HG03520 (cell line): ENCODE measurements around the gene DAZAP1.

ENCODE experiments used
- ATAC-seq: cut with Tn5 transposase; IDR thresholded peaks from one replicate; pipeline ENCODE4 v1.9.1; 2021; ENCODE audit warnings: mild to moderate bottlenecking, moderate library complexity; ENCODE audit not compliant: unreplicated experiment

The DAZAP1 gene

GRCh38 chr19:1377176-1377964, 30.0 kb upstream of the DAZAP1 start:
- no peak for ATAC-seq

DNA sequence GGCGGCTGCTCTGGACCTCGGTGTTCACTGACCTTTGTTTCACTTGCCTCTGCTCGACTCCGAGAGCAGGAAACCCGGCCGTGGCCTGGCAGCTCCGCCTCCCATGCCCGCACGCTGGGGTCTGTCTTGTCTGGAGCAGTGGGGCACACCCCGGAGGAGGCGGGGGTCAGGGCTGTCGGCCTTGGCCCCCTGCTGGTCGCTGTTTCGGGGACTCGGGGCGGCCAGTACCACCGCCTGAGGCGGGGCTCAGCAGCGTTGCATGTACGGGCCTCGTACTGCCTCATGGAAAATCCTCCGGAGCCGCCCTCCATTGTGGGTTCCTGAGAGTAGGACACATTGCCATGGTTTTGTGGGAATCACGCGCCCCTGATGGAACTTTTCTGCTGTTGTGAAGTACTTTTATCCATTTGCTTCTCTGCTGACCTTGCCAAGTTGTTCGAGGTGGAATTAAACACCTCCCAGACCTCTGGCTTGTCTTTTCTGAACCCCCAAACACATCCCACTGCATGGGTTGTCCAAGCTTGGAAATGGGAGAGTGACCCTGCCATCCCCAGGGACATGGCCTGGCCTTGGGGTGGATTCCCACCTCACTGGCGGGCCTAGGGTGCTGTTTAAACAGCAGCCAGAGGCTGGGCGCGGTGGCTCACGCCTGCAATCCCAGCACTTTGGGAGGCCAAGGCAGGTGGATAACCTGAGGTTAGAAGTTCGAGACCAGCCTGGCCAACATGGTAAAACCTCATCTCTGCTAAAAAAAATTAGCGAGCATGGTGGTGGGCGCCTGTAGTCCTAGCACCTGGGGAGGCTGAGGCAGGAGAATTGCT, 29.2 kb upstream of the DAZAP1 start:
- no peak for ATAC-seq

- ATAC-seq, result no peak
These were observed 28.1 kb upstream of the DAZAP1 start for GRCh38 chr19:1379126-1379905.

DNA sequence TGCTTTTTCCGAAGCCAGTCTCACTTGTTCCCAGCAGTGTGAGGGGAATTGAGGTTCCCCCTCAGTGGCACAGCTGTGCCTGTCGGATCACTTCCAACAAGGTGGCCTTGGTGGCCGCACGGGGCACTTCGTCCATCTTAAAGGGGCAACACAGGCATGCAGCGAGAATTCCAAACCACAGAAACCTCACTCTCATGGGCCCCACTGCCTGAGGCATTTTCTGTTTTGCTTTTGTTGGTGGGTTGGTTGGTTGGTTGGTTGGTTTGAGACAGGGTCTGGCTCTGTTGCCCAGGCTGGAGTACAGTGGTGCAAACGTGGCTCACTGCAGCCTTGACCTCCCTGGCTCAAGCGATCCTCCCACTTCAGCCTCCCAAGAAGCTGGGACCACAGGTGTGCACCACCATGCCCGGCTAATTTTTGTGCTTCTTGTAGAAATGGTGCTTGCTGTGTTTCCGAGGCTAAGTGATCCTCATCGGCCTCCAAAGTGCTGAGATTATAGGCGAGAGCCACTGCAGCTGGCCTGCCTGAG, 27.4 kb upstream of the DAZAP1 start:
- ATAC-seq, result no peak

GRCh38 chr19:1382250-1382649, 25.1 kb upstream of the DAZAP1 start:
- ATAC-seq, result no peak

DNA sequence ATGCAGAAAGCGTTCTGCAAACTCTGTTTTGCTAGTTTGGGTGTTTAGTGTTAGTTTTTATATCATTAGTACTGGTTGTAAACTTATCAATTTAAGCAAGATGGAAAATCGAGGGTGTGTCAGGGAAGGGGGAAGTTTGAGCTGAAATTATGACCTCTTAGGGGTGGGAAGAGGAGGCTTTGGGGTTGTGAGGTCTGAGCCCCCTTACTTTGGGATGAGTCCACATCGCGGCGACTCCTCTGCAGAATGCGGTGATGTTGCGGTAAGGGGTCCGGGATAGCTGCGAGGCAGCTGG, 24.4 kb upstream of the DAZAP1 start:
- ATAC-seq, result no peak

DNA sequence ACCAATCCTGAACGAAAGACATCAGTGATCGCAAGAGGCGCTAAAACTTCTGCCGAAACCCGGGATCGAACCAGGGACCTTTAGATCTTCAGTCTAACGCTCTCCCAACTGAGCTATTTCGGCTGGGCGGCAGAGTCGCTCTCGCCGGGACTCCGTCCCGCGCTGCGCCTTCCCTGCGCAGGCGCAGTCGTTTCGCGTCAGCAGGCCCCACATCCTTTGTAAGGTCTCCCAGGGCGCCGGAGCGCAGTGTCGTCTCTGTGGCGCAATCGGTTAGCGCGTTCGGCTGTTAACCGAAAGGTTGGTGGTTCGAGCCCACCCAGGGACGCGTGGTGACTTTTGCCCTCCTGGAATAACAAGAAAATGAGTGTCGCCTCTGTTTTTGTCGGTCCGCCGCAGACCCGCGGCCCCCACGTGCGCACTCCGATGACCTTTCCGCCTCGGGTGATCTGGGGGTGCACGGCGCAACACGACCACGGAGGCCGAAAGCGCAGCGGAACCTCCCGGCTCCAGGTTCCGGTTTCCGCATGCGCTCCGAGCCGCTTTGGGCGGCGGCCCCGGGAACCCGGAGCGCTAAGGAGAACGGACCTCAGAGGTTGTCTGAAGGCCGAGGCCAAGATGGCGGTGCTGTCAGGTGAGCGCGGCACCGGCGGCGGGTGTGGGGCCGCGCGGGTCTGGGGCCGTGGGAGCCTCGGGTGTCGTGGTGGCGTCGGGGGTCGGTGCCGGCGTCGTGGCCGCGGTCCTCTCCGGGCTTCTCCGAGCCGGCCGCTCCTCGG, 23.9 kb upstream of the DAZAP1 start, which contains the start of gene NDUFS7:
Gene NDUFS7, plus strand, starts transcription at position 596 of the 773 bp plus-strand sequence. Its CDS starts 20 bp downstream, at position 616.
- peak; percentile 68 for ATAC-seq

DNA sequence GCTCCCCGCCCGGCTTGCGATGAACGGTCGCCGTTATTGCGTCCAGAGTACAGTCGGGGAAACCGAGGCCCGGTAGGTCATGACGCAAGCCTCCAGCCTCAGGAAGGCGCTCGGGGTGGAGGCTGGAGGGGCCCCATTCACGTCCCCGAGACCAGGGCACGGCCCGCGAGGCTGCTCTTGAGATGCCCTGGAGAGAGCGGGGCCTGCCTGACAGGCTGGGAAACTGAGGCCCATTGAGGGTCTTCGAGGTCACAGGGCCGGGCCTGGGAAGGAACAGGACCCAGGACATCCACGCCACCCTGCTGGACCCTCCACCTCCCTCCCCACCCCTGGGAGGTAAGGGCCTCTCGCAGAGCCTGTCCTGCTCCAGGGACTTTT, 23.3 kb upstream of the DAZAP1 start:
- no peak for ATAC-seq

- no peak for ATAC-seq
These were observed 22.8 kb upstream of the DAZAP1 start for GRCh38 chr19:1384478-1385110.

DNA sequence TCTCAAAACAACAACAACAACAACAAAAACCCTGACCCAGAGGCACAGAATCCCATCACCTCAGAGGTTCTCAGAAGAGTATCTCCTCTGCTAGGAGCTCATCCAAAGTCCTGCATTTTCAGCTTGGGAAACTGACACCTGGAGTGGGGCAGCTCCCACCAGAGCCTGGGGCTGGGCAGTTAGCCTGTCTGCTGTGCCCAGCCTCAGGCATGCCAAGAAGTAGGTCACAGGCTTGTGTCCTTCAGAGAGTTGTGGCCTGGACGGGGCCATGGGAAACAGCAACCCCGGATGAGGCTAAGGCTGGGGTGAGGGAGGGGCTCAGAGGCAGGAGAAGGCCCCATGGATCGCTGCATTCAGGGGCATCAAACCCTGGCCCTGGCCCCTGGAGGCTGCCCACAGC, 21.6 kb upstream of the DAZAP1 start:
- ATAC-seq, result no peak

DNA sequence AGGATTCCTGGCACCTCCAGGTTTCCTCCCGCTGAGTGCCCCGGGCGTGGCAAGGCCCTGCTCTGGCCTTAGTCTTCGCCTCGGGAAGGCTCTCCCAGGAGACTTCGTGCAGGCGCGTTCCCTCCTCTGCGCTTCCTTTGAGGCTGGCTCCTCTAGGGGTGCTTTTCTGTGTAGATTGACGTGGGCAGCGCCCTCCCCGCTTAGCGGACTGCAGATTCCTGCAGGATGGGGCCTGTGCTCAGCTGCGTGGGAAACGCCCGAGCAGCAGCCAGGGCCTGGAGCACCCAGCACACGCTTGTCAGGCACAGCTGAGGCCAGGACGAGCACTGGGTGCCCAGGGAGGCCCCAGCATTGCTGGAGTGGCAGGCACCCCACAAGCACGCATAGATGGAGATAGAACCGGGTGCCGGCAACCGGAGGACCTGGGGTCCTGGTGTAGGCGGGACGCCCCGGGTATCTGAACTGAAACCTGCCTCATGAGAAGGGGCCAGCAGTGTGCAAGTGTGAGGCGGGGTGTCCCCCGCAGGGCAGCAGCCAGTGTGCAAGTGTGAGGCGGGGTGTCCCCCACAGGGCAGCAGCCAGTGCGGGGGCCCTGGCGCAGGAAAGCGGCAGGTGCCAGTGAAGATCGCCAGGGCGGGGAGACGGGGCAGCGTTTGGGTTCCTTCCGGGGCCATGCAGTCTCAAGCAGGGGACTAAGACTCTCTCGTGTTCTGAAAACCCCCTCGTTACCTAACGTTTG, 20.3 kb upstream of the DAZAP1 start:
- no peak for ATAC-seq

- ATAC-seq, result no peak
These were observed 19.4 kb upstream of the DAZAP1 start for GRCh38 chr19:1387684-1388636.

- no peak for ATAC-seq
These were observed 18.8 kb upstream of the DAZAP1 start for GRCh38 chr19:1388637-1389026.

- ATAC-seq, result no peak
These were observed 18.1 kb upstream of the DAZAP1 start for GRCh38 chr19:1389033-1389940.

GRCh38 chr19:1390890-1391423, 16.4 kb upstream of the DAZAP1 start:
- no peak for ATAC-seq

DNA sequence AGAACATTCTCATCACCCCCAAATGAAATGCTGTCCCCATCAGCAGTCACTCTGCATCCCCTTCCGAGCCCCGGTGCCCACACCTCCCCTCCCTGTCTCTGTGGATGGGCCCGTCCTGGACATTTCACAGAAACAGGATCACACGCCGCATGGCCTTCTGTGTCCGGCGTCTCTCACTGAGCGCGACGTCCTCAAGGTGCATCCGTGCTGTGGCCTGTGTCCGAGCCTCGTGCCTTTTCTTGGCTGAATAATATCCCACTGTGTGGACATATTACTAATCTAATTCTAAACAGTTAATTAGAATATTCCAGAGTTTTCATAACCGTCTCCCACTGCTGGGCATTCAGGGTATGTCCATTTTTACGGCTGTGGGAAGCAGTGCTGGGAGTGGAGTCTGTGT, 15.0 kb upstream of the DAZAP1 start:
- ATAC-seq, result no peak

GRCh38 chr19:1392939-1393530, 14.4 kb upstream of the DAZAP1 start:
- no peak for ATAC-seq
